ENCODE measurements around the gene SLCO3A1.

SLCO3A1 gene

DNA sequence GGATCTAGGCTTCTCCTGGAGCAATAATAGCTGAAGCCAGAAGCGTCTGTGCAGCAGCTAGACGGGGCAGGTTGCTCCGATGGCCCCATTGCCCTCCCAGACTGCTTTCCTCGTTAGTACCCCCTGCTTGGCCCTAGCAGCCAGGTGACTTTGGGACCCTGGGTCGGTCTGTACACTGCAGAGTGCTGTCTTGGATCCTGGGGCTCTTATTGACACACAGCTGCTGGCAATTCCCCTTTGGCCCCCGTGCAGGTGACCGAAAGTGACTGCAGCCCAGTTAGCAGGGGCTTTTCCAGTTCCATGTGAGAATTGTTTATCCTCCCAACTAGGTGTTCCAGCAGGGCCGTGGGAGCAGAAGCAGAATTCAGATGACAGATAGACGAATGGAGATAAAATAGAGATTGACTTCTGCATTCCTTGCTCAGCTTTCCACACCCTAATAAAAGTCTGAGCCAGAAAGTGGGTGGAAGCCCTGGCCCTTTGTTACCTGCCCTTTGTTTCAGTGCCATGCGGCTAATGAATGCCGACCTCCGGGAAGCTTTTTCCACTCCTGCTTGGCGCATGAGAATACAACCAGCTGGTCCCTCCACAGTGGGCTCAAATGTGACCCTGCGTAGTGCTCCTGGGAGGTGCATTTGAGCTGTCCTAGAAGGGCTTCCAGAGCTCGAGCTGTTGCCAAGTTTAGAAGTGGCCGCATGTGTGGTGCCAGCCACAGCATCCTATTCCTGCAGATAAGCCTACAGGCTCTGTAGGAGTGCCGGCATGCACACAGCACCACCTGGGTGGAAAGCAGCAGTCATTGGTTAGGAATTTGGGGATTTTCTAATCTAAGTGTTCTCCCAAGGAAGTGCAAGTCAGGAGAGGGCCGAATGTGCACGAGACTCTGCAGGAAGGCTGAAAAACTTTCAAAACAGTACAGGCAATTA lies 94.4 kb downstream of the SLCO3A1 start:
- TF ChIP-seq, protein P1, sequence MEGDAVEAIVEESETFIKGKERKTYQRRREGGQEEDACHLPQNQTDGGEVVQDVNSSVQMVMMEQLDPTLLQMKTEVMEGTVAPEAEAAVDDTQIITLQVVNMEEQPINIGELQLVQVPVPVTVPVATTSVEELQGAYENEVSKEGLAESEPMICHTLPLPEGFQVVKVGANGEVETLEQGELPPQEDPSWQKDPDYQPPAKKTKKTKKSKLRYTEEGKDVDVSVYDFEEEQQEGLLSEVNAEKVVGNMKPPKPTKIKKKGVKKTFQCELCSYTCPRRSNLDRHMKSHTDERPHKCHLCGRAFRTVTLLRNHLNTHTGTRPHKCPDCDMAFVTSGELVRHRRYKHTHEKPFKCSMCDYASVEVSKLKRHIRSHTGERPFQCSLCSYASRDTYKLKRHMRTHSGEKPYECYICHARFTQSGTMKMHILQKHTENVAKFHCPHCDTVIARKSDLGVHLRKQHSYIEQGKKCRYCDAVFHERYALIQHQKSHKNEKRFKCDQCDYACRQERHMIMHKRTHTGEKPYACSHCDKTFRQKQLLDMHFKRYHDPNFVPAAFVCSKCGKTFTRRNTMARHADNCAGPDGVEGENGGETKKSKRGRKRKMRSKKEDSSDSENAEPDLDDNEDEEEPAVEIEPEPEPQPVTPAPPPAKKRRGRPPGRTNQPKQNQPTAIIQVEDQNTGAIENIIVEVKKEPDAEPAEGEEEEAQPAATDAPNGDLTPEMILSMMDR (IDR thresholded peaks at IDR 0.05; ENCODE audit: low read depth, low read length, missing control alignments): no peak

GRCh38 chr15:91949361-91949760 lies 95.9 kb downstream of the SLCO3A1 start:
- TF ChIP-seq, protein P1 (IDR thresholded peaks at IDR 0.05; ENCODE audit: low read depth, low read length, missing control alignments): no peak
- no peak for DNase-seq (ENCODE audit: extremely low read depth, low read depth)
- H3K4me3 ChIP-seq (replicated peaks; ENCODE audit: low read depth, low read length): no peak overlapping the region

More for the DNA sequence above, 94.4 kb downstream of the SLCO3A1 start:
- DNase-seq (ENCODE audit: extremely low read depth, low read depth): no peak
- no peak overlapping the region for H3K4me3 ChIP-seq (replicated peaks; ENCODE audit: low read depth, low read length)

GRCh38 chr15:91950054-91950453 lies 96.5 kb downstream of the SLCO3A1 start:
- H3K4me3 ChIP-seq (replicated peaks; ENCODE audit: low read depth, low read length): no peak overlapping the region
- no peak for DNase-seq (ENCODE audit: extremely low read depth, low read depth)
- TF ChIP-seq, protein P1 (IDR thresholded peaks at IDR 0.05; ENCODE audit: low read depth, low read length, missing control alignments): no peak

DNA sequence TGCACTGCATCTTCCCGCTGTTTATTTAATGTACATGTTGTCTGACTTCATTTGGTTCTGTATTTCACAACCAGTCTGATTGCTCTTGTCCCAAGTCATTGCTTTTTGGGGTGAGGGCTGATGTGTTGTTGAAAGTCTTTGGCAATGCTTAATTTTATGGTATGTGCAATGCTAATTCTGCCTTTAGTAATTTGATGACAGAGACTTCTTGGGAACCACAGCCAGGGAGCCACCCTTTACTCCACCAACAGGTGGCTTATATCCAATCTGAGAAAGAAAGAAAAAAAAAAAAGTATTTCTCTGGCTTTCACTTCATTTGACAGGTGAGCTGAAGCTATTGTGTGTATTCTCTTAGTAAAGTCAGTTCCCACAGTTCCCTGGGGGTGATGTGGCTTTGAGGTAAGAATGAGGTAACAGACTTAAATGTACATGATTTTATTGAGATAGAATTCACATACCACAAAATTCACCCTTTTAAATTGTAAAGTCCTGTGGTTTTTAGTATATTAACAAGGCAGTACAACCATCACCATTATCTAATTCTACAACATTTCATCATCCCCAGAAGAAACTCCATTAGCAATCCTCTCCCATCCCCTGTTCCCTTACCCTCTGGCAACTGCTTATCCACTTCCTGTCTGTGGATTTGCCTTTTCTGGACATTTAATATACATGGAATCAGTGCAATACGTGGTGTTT lies 97.3 kb downstream of the SLCO3A1 start:
- TF ChIP-seq, protein P1 (IDR thresholded peaks at IDR 0.05; ENCODE audit: low read depth, low read length, missing control alignments): no peak
- H3K4me3 ChIP-seq (replicated peaks; ENCODE audit: low read depth, low read length): no peak overlapping the region
- no peak for DNase-seq (ENCODE audit: extremely low read depth, low read depth)

GRCh38 chr15:91952216-91952615 lies 98.7 kb downstream of the SLCO3A1 start:
- TF ChIP-seq, protein P1 (IDR thresholded peaks at IDR 0.05; ENCODE audit: low read depth, low read length, missing control alignments): no peak
- H3K4me3 ChIP-seq (replicated peaks; ENCODE audit: low read depth, low read length): no peak overlapping the region
- no peak for DNase-seq (ENCODE audit: extremely low read depth, low read depth)

DNA sequence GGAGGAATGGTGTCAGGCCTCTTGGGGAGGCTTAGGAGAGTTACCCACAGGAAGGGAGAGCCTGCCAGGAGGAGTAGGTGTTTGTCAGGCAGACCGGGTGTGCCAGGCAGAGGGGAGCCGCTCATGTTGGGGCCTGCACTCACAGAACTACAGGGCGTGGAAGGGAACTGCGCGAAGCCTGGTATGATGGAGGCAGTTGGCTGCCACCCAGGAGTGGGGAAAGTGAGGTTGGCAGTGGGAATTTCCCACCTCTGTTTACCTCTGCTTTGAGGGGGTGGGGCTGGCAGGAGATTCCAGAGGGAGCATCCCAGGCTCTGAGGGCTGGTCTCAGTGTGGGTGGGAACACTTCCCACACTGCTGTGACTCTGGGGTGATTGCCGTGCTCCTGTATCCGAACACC lies 99.9 kb downstream of the SLCO3A1 start:
- TF ChIP-seq, protein P1 (IDR thresholded peaks at IDR 0.05; ENCODE audit: low read depth, low read length, missing control alignments): no peak
- no peak for DNase-seq (ENCODE audit: extremely low read depth, low read depth)
- no peak overlapping the region for H3K4me3 ChIP-seq (replicated peaks; ENCODE audit: low read depth, low read length)
